ENCODE measurements around the gene BICD2. TPM values are rescaled to one million over a fixed set of nuclear protein-coding genes. Genes with fewer than 3 reads are reported as not detected.
A peak's percentile ranks its signal among the peaks of the same experiment; 100 is the strongest.

BICD2 gene
- total and polyA plus RNA-seq, 9 of the 15 experiments (the other 6 are each of a cell fraction or from before 2014, with no cell fraction given), result 3.6 to 23.4 (median 11.8) TPM

GRCh38 chr9:92669890-92670708 is 94.5 kb downstream of the BICD2 start, which contains the start of gene IPPK (continued):
- TF ChIP-seq, protein P1, sequence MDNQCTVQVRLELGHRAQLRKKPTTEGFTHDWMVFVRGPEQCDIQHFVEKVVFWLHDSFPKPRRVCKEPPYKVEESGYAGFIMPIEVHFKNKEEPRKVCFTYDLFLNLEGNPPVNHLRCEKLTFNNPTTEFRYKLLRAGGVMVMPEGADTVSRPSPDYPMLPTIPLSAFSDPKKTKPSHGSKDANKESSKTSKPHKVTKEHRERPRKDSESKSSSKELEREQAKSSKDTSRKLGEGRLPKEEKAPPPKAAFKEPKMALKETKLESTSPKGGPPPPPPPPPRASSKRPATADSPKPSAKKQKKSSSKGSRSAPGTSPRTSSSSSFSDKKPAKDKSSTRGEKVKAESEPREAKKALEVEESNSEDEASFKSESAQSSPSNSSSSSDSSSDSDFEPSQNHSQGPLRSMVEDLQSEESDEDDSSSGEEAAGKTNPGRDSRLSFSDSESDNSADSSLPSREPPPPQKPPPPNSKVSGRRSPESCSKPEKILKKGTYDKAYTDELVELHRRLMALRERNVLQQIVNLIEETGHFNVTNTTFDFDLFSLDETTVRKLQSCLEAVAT (IDR thresholded peaks at IDR 0.05), result peak; percentile 13 to 19; a peak in 1 of 4 replicates
- TF ChIP-seq HNRNPL (IDR thresholded peaks at IDR 0.05; ENCODE audit: low read depth, low read length) (no peak), RFX1 (IDR thresholded peaks at IDR 0.05) (no peak), CBX1 (IDR thresholded peaks at IDR 0.05; ENCODE audit: low read depth) (peak; percentile 96), C11orf30 (IDR thresholded peaks at IDR 0.05; ENCODE audit: low read depth) (peak; percentile 87), ZEB2 (IDR thresholded peaks at IDR 0.05) (peak; percentile 80), MYNN (IDR thresholded peaks at IDR 0.05) (no peak), MYNN (CRISPR knock-in tag; IDR thresholded peaks at IDR 0.05) (no peak), U2AF1 (optimal IDR thresholded peaks at IDR 0.05; ENCODE audit: low read depth, low read length) (no peak), AFF1 (IDR thresholded peaks at IDR 0.05; ENCODE audit: low read depth in 1 of 2, partially characterized antibody in 2 of 2) (peak in 1 of 2 experiments; percentile 58), IRF2 (CRISPR knock-in tag; IDR thresholded peaks at IDR 0.05) (no peak), ATF1 (CRISPR knock-in tag; IDR thresholded peaks at IDR 0.05) (no peak), ATF1 (tag; IDR thresholded peaks at IDR 0.05) (peak; percentile 95), TAL1 (IDR thresholded peaks at IDR 0.05) (no peak), JUND (IDR thresholded peaks at IDR 0.05; ENCODE audit: borderline replicate concordance, low read depth, low read length) (peak; percentile 78), JUND (tag; IDR thresholded peaks at IDR 0.05; ENCODE audit: borderline replicate concordance, low read depth, low read length) (peak; percentile 38; the same call in 1 of the 3 replicates), SIX5 (IDR thresholded peaks at IDR 0.05; ENCODE audit: borderline replicate concordance in 1 of 2, insufficient read depth in 1 of 2, low read depth in 1 of 2, low read length in 2 of 2) (peak; percentile 62 to 75; a peak in 3 of 4 replicates), SAFB (IDR thresholded peaks at IDR 0.05; ENCODE audit: borderline replicate concordance, low read depth, low read length) (0 out of 2 replicates have a peak, but pooled peaks have one; percentile 21), NFATC3 (IDR thresholded peaks at IDR 0.05) (peak; percentile 51; the same call in 1 of the 2 replicates), CHD1 (IDR thresholded peaks at IDR 0.05; ENCODE audit: low read length) (peak; percentile 71), CHCHD3 (CRISPR knock-in tag; IDR thresholded peaks at IDR 0.05) (peak; percentile 61; the same call in 1 of the 2 replicates)
- TF ChIP-seq, protein P2, sequence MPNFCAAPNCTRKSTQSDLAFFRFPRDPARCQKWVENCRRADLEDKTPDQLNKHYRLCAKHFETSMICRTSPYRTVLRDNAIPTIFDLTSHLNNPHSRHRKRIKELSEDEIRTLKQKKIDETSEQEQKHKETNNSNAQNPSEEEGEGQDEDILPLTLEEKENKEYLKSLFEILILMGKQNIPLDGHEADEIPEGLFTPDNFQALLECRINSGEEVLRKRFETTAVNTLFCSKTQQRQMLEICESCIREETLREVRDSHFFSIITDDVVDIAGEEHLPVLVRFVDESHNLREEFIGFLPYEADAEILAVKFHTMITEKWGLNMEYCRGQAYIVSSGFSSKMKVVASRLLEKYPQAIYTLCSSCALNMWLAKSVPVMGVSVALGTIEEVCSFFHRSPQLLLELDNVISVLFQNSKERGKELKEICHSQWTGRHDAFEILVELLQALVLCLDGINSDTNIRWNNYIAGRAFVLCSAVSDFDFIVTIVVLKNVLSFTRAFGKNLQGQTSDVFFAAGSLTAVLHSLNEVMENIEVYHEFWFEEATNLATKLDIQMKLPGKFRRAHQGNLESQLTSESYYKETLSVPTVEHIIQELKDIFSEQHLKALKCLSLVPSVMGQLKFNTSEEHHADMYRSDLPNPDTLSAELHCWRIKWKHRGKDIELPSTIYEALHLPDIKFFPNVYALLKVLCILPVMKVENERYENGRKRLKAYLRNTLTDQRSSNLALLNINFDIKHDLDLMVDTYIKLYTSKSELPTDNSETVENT (CRISPR knock-in tag; IDR thresholded peaks at IDR 0.05), result 0 out of 2 replicates have a peak, but pooled peaks have one; percentile 48
